ENCODE data around the gene UIMC1.

GRCh38 chr5:176868731-176869130 lies 137.8 kb downstream of the UIMC1 start:
- TF ChIP-seq POLR2A (IDR thresholded peaks at IDR 0.05) (no peak), CTCF (IDR thresholded peaks at IDR 0.05) (no peak)
